GM12878 (cell line): ENCODE measurements around the gene PLOD2. TPM values are rescaled to one million over a fixed set of nuclear protein-coding genes. Genes with fewer than 3 reads are reported as not detected.

ENCODE experiments used
- ATAC-seq: fragments of 200-7000 bp; cut with Tn5 transposase; 3 replicates; pipeline ENCODE4 v1.9.1; 2020; ENCODE audit warnings: mild to moderate bottlenecking, moderate library complexity
- BruUV-seq: library from RNA; stranded (reverse); fragments of 400-500 nt; replicated peaks from 2 replicates; lab custom pipeline; 2021; lab: Mats Ljungman, UMichigan
- CTCF ChIA-PET: fragments of 300-600 bp; sonication (Branson Sonifier 250); formaldehyde crosslinking; extraction: SDS; loops from one replicate; lab custom pipeline; 2021; ENCODE audit warnings: inconsistent platforms; lab: Yijun Ruan, JAX
- POLR2A ChIA-PET: fragments of 350-600 bp; formaldehyde crosslinking; extraction: SDS; loops from one replicate; lab custom pipeline; 2021; ENCODE audit warnings: inconsistent platforms; lab: Charles Lee
- RAD21 ChIA-PET: fragments of 300-600 bp; sonication (Branson Sonifier 250); formaldehyde crosslinking; loops from one replicate; lab custom pipeline; 2023; ENCODE audit warnings: antibody characterized with exemption; ENCODE audit not compliant: unreplicated experiment; lab: Charles Lee
- SMC1A ChIA-PET: fragments of 300-600 bp; sonication (Branson Sonifier 250); formaldehyde crosslinking; loops from one replicate; lab custom pipeline; 2023; ENCODE audit not compliant: unreplicated experiment, uncharacterized antibody; lab: Charles Lee
- DNase-seq: peaks from one replicate; pipeline ENCODE4 v3.0.0-alpha.2; 2011; ENCODE audit warnings: low read depth, low spot score
- FAIRE-seq: peaks from 3 replicates; lab custom pipeline; 2011; peaks lifted over from hg19 to GRCh38; lab: Jason Lieb, UNC
- H2AFZ ChIP-seq: 2 replicates; pipeline ENCODE4 v1.6.0; 2011; ENCODE audit warnings: low read depth, low read length, control low read depth; ENCODE audit not compliant: control insufficient read depth
- H3K27ac ChIP-seq: 2 replicates; pipeline ENCODE4 v1.5.1; 2011; ENCODE audit warnings: control low read depth; ENCODE audit not compliant: control insufficient read depth, insufficient read depth
- H3K27me3 ChIP-seq, 2 experiments: replicated peaks in 1 of 2; 2 replicates each; pipeline versions ENCODE4 v1.6.0 to v1.6.1; 2011; ENCODE audit warnings: low read length in 1 of 2; ENCODE audit not compliant: control insufficient read depth in 2 of 2, insufficient read depth in 2 of 2
- H3K36me3 ChIP-seq, 2 experiments: 2 replicates each; pipeline ENCODE4 v1.5.1; 2011; ENCODE audit warnings: low read length in 1 of 2; ENCODE audit not compliant: control insufficient read depth in 2 of 2, insufficient read depth in 2 of 2
- H3K4me1 ChIP-seq: 2 replicates; pipeline ENCODE4 v1.6.1; 2011; ENCODE audit warnings: mild to moderate bottlenecking, low read length, moderate library complexity, mixed read lengths; ENCODE audit not compliant: control insufficient read depth, insufficient read depth
- H3K4me2 ChIP-seq: 2 replicates; pipeline ENCODE4 v1.6.0; 2011; ENCODE audit warnings: control low read depth; ENCODE audit not compliant: control insufficient read depth, insufficient read depth
- H3K4me3 ChIP-seq: fragments of 200-600 bp; sonication (generic); 2 replicates; pipeline ENCODE4 v1.5.1; 2016
- H3K79me2 ChIP-seq: 2 replicates; pipeline ENCODE4 v1.6.0; 2011; ENCODE audit warnings: low read length; ENCODE audit not compliant: control insufficient read depth, insufficient read depth
- H3K9ac ChIP-seq: 2 replicates; pipeline ENCODE4 v1.8.0; 2011; ENCODE audit warnings: low read length, control low read depth, mixed read lengths; ENCODE audit not compliant: control insufficient read depth, insufficient read depth
- H3K9me3 ChIP-seq: replicated peaks from 3 replicates; pipeline ENCODE4 v1.5.1; 2011; ENCODE audit warnings: mild to moderate bottlenecking, low read length; ENCODE audit not compliant: control insufficient read depth, insufficient read depth
- H4K20me1 ChIP-seq: 2 replicates; pipeline ENCODE4 v1.6.0; 2011; ENCODE audit not compliant: control insufficient read depth, insufficient read depth
- BHLHE40 ChIP-seq, 2 experiments: fragments of 450-650 bp in 1 of 2; IDR thresholded peaks; 2 replicates each; pipeline ENCODE4 v1.6.1; 2011 to 2017; ENCODE audit warnings: low read depth in 2 of 2, borderline replicate concordance in 1 of 2, improper control_type of control experiment in 1 of 2, low read length in 1 of 2, mild to moderate bottlenecking in 1 of 2
- EZH2 ChIP-seq: IDR thresholded peaks from 2 replicates; pipeline ENCODE4 v1.6.1; 2012; ENCODE audit warnings: low read depth, mild to moderate bottlenecking, control low read depth, inconsistent platforms, low read length, borderline replicate concordance; ENCODE audit not compliant: control insufficient read depth
- NR2C2 ChIP-seq: IDR thresholded peaks from 2 replicates; pipeline ENCODE4 v1.6.1; 2011; ENCODE audit warnings: borderline replicate concordance, low read depth; ENCODE audit not compliant: control insufficient read depth, insufficient read length
- WGBS: methylation state at CpG from one replicate; pipeline ENCODE4 v1.1.6; 2016; ENCODE audit warnings: low lambda C conversion rate; ENCODE audit not compliant: insufficient replicate concordance, insufficient coverage; ENCODE audit errors: missing lambda C conversion rate; 5-methylcytosine and 5-hydroxymethylcytosine counted together
- in situ Hi-C: fragments of 300-500 bp; cut with MboI; formaldehyde crosslinking; loops from 9 replicates; pipeline ENCODE4 v1.14.3; 2018; ENCODE audit warnings: mixed read lengths
- intact Hi-C: fragments of 100-400 bp; cut with micrococcal nuclease; formaldehyde crosslinking; loops from one replicate; pipeline ENCODE4 v1.14.2; 2022; ENCODE audit not compliant: unreplicated experiment
- polyA plus RNA-seq, 11 experiments: library from polyadenylated mRNA; depleted of rRNA in 4 of 11; unstranded in 6 of 11; stranded (reverse) in 5 of 11; fragments of >200 nt; fragmentation: Nextera tagmentation in 4 of 11; fragmentation: Illumina TruSeq in 1 of 11; extraction: Ambion mirVana in 4 of 11; extraction: Trizol in 1 of 11; gene quantifications; 1 replicate in 1 of 11; 2 replicates in 10 of 11; pipeline versions ENCODE4 v1.2.1 to v1.2.3, GENCODE V29; 2011 to 2016; ENCODE audit warnings: inconsistent platforms in 2 of 11, missing spikeins in 2 of 11, low read depth in 1 of 11
- total RNA-seq, 4 experiments: library from RNA; depleted of rRNA in 3 of 4; stranded (reverse); fragments of >200 nt in 3 of 4; fragmentation: Illumina TruSeq in 1 of 4; extraction: Trizol in 1 of 4; gene quantifications; 2 replicates each; pipeline versions ENCODE4 v1.2.1 to v1.2.3, GENCODE V29; 2013 to 2021

Gene PLOD2
- total and polyA plus RNA-seq, 10 of the 15 experiments (the other 5 are each of a cell fraction or from before 2014, with no cell fraction given), result 0.03 to 0.56 (median 0.33) TPM; not detected in 4

DNA sequence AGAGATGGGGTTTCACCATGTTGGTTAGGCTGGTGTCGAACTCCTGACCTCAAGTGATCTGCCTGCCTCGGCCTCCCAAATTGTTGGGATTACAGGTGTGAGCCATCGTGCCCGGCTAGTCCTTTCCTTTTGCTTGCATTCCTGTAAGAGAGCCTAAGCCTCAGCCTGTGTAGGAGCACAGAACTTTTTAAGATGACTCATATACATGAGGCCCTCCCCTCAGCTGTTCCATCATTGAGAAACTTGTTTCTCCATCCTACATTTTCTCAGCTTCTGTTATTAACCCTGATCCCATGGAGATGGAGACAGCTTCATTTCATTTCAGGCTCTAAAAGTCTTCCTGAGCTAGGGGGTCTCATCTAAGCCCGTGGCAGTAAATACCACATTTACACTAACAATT lies 123.3 kb downstream of the PLOD2 start:
- ChIA-PET POLR2A (no interaction called here), RAD21 (interaction anchor here (0.6 kb wide), 2 partner anchors 70 to 1350 kb away, joined by 5 read pairs; no protein-coding TSS in a partner anchor), SMC1A (no interaction called here), CTCF (no interaction called here)
- H3K36me3 ChIP-seq, result no peaks in the 10 kb centered on the region
- in situ Hi-C loops, result no loop called here
- TF ChIP-seq BHLHE40 (IDR thresholded peaks at IDR 0.05; ENCODE audit: borderline replicate concordance in 1 of 2, low read depth in 2 of 2, low read length in 1 of 2), result no peak
- DNase-seq (no peak), ATAC-seq (no peak), FAIRE-seq (no peak)
- no peaks in the 10 kb centered on the region; the same call in 2 of the 3 replicates for H3K9me3 ChIP-seq
- H3K27ac ChIP-seq, result no peak overlapping the region
- H2AFZ ChIP-seq, result no peak overlapping the region
- no peak overlapping the region for H3K4me3 ChIP-seq
- H3K9ac ChIP-seq, result no peak overlapping the region
- no peaks in the 10 kb centered on the region for H3K4me1 ChIP-seq
- H3K27me3 ChIP-seq, result no peaks in the 10 kb centered on the region
- BruUV-seq, result no TSS peak
- 8% methylated on average over 5 of the region's 5 CpGs for WGBS
- no peaks in the 10 kb centered on the region for H4K20me1 ChIP-seq
- H3K79me2 ChIP-seq, result no peaks in the 10 kb centered on the region
- intact Hi-C loops, result no loop called here
- no peak overlapping the region for H3K4me2 ChIP-seq

DNA sequence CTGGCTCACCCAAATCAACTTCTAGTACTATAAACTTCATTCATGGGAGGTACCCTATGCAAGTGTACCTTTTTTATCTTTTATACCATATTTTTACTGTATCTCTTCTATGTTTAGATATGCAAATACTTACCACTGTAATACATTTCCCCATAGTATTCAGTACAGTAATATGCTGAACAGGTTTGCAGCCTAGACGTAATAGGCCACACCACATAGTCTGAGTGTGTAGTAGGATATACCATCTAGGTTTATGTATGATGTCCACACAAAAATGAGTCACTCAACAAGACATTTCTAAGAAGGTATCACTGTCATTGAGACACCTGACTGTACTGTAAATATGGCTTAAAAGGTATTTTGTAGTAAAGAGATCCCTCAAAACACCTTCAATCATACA lies 124.7 kb downstream of the PLOD2 start:
- WGBS, result 0% methylated on average over 1 of the region's 1 CpG
- no peak for ATAC-seq
- Histone ChIP-seq H3K4me3 (no peak overlapping the region), H3K9me3 (no peaks in the 10 kb centered on the region), H3K4me1 (no peaks in the 10 kb centered on the region), H3K9ac (no peak overlapping the region), H3K79me2 (no peaks in the 10 kb centered on the region), H2AFZ (no peak overlapping the region), H3K36me3 (no peaks in the 10 kb centered on the region), H4K20me1 (no peaks in the 10 kb centered on the region), H3K4me2 (no peak overlapping the region), H3K27ac (no peak overlapping the region), H3K27me3 (no peaks in the 10 kb centered on the region)
- TF ChIP-seq EZH2 (no peak), NR2C2 (no peak)
- ChIA-PET SMC1A (no interaction called here), POLR2A (no interaction called here), CTCF (interaction anchor here (0.7 kb wide), 1 partner anchor 20 kb away, joined by 3 read pairs; no protein-coding TSS in a partner anchor), RAD21 (no interaction called here)
- DNase-seq, result no peak
- intact Hi-C loops (no loop called here), in situ Hi-C loops (no loop called here)
- FAIRE-seq, result no peak
- BruUV-seq, result no TSS peak
